Mesendoderm (in vitro differentiated cells): Measurements from ENCODE around the gene GREM2.

Experiments used
- DNase-seq: peaks from one replicate; pipeline ENCODE4 v3.0.0; 2013
- H2AK5ac ChIP-seq: 2 replicates; pipeline ENCODE4 v1.6.1; 2013; ENCODE audit warnings: low read length, inconsistent platforms
- H2BK120ac ChIP-seq: 2 replicates; pipeline ENCODE4 v1.6.1; 2013; ENCODE audit warnings: low read depth, mild to moderate bottlenecking, low read length, moderate library complexity, mixed read lengths
- H2BK15ac ChIP-seq: replicated peaks from 2 replicates; pipeline ENCODE4 v1.6.1; 2013; ENCODE audit warnings: low read depth, mild to moderate bottlenecking, moderate library complexity
- H2BK5ac ChIP-seq: 2 replicates; pipeline ENCODE4 v1.6.1; 2013; ENCODE audit warnings: low read length, inconsistent platforms
- H3K18ac ChIP-seq: 2 replicates; pipeline ENCODE4 v1.6.1; 2013; ENCODE audit warnings: mild to moderate bottlenecking, low read length, mixed read lengths
- H3K23ac ChIP-seq: one replicate; pipeline ENCODE4 v1.6.1; 2013; ENCODE audit warnings: low read length
- H3K27ac ChIP-seq: 2 replicates; pipeline ENCODE4 v1.5.1; 2013; ENCODE audit warnings: low read depth, mild to moderate bottlenecking, inconsistent platforms, low read length, moderate library complexity
- H3K27me3 ChIP-seq: 2 replicates; pipeline ENCODE4 v1.6.1; 2013; ENCODE audit warnings: low read length, control low read depth, mild to moderate bottlenecking, inconsistent platforms; ENCODE audit not compliant: insufficient read depth, poor library complexity
- H3K36me3 ChIP-seq: 2 replicates; pipeline ENCODE4 v1.6.1; 2013; ENCODE audit warnings: low read length, inconsistent platforms; ENCODE audit not compliant: control insufficient read depth, insufficient read depth
- H3K4ac ChIP-seq: one replicate; pipeline ENCODE4 v1.6.1; 2013; ENCODE audit warnings: low read depth, mild to moderate bottlenecking, low read length, moderate library complexity
- H3K4me1 ChIP-seq: 2 replicates; pipeline ENCODE4 v1.6.1; 2013; ENCODE audit warnings: low read depth, low read length, inconsistent platforms; ENCODE audit not compliant: control insufficient read depth
- H3K4me2 ChIP-seq: 2 replicates; pipeline ENCODE4 v1.6.1; 2013; ENCODE audit warnings: low read length
- H3K4me3 ChIP-seq: 2 replicates; pipeline ENCODE4 v1.5.1; 2013; ENCODE audit warnings: mild to moderate bottlenecking, low read length
- H3K56ac ChIP-seq: one replicate; pipeline ENCODE4 v1.6.1; 2013; ENCODE audit warnings: low read length
- H3K79me1 ChIP-seq: 2 replicates; pipeline ENCODE4 v1.6.1; 2013; ENCODE audit warnings: low read length, inconsistent platforms
- H3K79me2 ChIP-seq: 2 replicates; pipeline ENCODE4 v1.6.1; 2013; ENCODE audit warnings: mild to moderate bottlenecking, low read length; ENCODE audit not compliant: control insufficient read depth, insufficient read depth
- H3K9ac ChIP-seq: 2 replicates; pipeline ENCODE4 v1.6.1; 2013; ENCODE audit warnings: low read length, inconsistent platforms
- H4K5ac ChIP-seq: one replicate; pipeline ENCODE4 v1.6.1; 2013; ENCODE audit warnings: low read length
- H4K8ac ChIP-seq: one replicate; pipeline ENCODE4 v1.6.1; 2013; ENCODE audit warnings: low read depth, mild to moderate bottlenecking, control low read depth, low read length, moderate library complexity
- WGBS: extraction: QIAGEN DNeasy Blood & Tissue Kit; methylation state at CpG from one replicate; pipeline ENCODE4 v1.1.7; 2013; ENCODE audit warnings: low lambda C conversion rate, missing lambda C conversion rate; ENCODE audit not compliant: insufficient coverage; ENCODE audit errors: extremely low coverage; 5-methylcytosine and 5-hydroxymethylcytosine counted together

GREM2 gene

GRCh38 chr1:240526312-240526711 is 85.6 kb downstream of the GREM2 start:
- H2AK5ac ChIP-seq = no peak overlapping the region
- no peak for DNase-seq
- no CpG with 5 or more reads among the region's 7 CpGs for WGBS
- H3K4me2 ChIP-seq = no peak overlapping the region
- H2BK120ac ChIP-seq = no peak overlapping the region
- no peak overlapping the region for H2BK15ac ChIP-seq
- H3K4me3 ChIP-seq = no peak overlapping the region
- H3K79me2 ChIP-seq = no peaks in the 10 kb centered on the region
- H3K36me3 ChIP-seq = no peaks in the 10 kb centered on the region
- H3K27ac ChIP-seq = no peak overlapping the region
- no peak overlapping the region for H4K5ac ChIP-seq
- no peaks in the 10 kb centered on the region for H3K79me1 ChIP-seq
- H2BK5ac ChIP-seq = no peak overlapping the region
- no peak overlapping the region for H3K23ac ChIP-seq
- no peak overlapping the region for H3K9ac ChIP-seq
- H3K4me1 ChIP-seq = no peaks in the 10 kb centered on the region
- H3K56ac ChIP-seq = no peak overlapping the region
- H4K8ac ChIP-seq = no peak overlapping the region
- no peak overlapping the region for H3K4ac ChIP-seq
- H3K18ac ChIP-seq = no peak overlapping the region
- no peaks in the 10 kb centered on the region for H3K27me3 ChIP-seq

- Histone ChIP-seq H3K79me2 (no peaks in the 10 kb centered on the region), H3K18ac (no peak overlapping the region), H3K27ac (no peak overlapping the region), H2AK5ac (no peak overlapping the region), H3K9ac (no peak overlapping the region), H3K4ac (no peak overlapping the region), H4K5ac (no peak overlapping the region), H3K27me3 (no peaks in the 10 kb centered on the region), H2BK5ac (no peak overlapping the region), H3K4me2 (no peak overlapping the region), H2BK120ac (no peak overlapping the region), H3K79me1 (no peaks in the 10 kb centered on the region), H3K4me1 (no peaks in the 10 kb centered on the region), H4K8ac (no peak overlapping the region), H3K23ac (no peak overlapping the region), H3K4me3 (no peak overlapping the region), H3K56ac (no peak overlapping the region), H2BK15ac (no peak overlapping the region), H3K36me3 (no peaks in the 10 kb centered on the region)
- WGBS = no CpG with 5 or more reads among the region's 4 CpGs
- DNase-seq = no peak
Observed at GRCh38 chr1:240524356-240525069, 87.4 kb downstream of the GREM2 start.

GRCh38 chr1:240522122-240522822 is 89.7 kb downstream of the GREM2 start:
- Histone ChIP-seq H2AK5ac (no peak overlapping the region), H3K36me3 (no peaks in the 10 kb centered on the region), H2BK5ac (no peak overlapping the region), H3K27ac (no peak overlapping the region), H4K8ac (no peak overlapping the region), H3K4me3 (no peak overlapping the region), H3K79me1 (no peaks in the 10 kb centered on the region), H3K4me1 (no peaks in the 10 kb centered on the region), H3K79me2 (no peaks in the 10 kb centered on the region), H3K18ac (no peak overlapping the region), H4K5ac (no peak overlapping the region), H3K23ac (no peak overlapping the region), H3K9ac (no peak overlapping the region), H3K4me2 (no peak overlapping the region), H3K4ac (no peak overlapping the region), H3K27me3 (no peaks in the 10 kb centered on the region), H3K56ac (no peak overlapping the region), H2BK120ac (no peak overlapping the region), H2BK15ac (no peak overlapping the region)
- WGBS = no CpG with 5 or more reads among the region's 6 CpGs
- no peak for DNase-seq

- no peak overlapping the region for H3K4me3 ChIP-seq
- no peak overlapping the region for H2BK15ac ChIP-seq
- H3K4ac ChIP-seq = no peak overlapping the region
- H2BK120ac ChIP-seq = no peak overlapping the region
- no peak overlapping the region for H4K5ac ChIP-seq
- no peak overlapping the region for H2AK5ac ChIP-seq
- no peaks in the 10 kb centered on the region for H3K36me3 ChIP-seq
- no peaks in the 10 kb centered on the region for H3K79me1 ChIP-seq
- no peaks in the 10 kb centered on the region for H3K79me2 ChIP-seq
- no peak overlapping the region for H3K23ac ChIP-seq
- no peak overlapping the region for H3K27ac ChIP-seq
- no peaks in the 10 kb centered on the region for H3K27me3 ChIP-seq
- DNase-seq = no peak
- H3K56ac ChIP-seq = no peak overlapping the region
- no peak overlapping the region for H3K18ac ChIP-seq
- H2BK5ac ChIP-seq = no peak overlapping the region
- no CpG with 5 or more reads among the region's 4 CpGs for WGBS
- H3K9ac ChIP-seq = no peak overlapping the region
- H4K8ac ChIP-seq = no peak overlapping the region
- no peaks in the 10 kb centered on the region for H3K4me1 ChIP-seq
- no peak overlapping the region for H3K4me2 ChIP-seq
Observed at GRCh38 chr1:240517891-240518290, 94.1 kb downstream of the GREM2 start.

GRCh38 chr1:240516069-240516468 is 95.9 kb downstream of the GREM2 start:
- H3K79me1 ChIP-seq = no peaks in the 10 kb centered on the region
- H3K56ac ChIP-seq = no peak overlapping the region
- no peak overlapping the region for H3K23ac ChIP-seq
- no peak for DNase-seq
- H3K4me1 ChIP-seq = no peaks in the 10 kb centered on the region
- no peak overlapping the region for H2BK15ac ChIP-seq
- WGBS = no CpG with 5 or more reads among the region's 2 CpGs
- H2BK120ac ChIP-seq = no peak overlapping the region
- no peak overlapping the region for H3K4me2 ChIP-seq
- H3K27ac ChIP-seq = no peak overlapping the region
- H3K18ac ChIP-seq = no peak overlapping the region
- no peak overlapping the region for H3K4me3 ChIP-seq
- no peak overlapping the region for H4K5ac ChIP-seq
- H3K79me2 ChIP-seq = no peaks in the 10 kb centered on the region
- no peak overlapping the region for H3K4ac ChIP-seq
- no peak overlapping the region for H3K9ac ChIP-seq
- H2BK5ac ChIP-seq = no peak overlapping the region
- H2AK5ac ChIP-seq = no peak overlapping the region
- H4K8ac ChIP-seq = no peak overlapping the region
- no peaks in the 10 kb centered on the region for H3K36me3 ChIP-seq
- H3K27me3 ChIP-seq = no peaks in the 10 kb centered on the region
